ENCODE data around the gene TMEM92.

TMEM92 gene

GRCh38 chr17:50325906-50326305, 51.6 kb downstream of the TMEM92 start:
- Histone ChIP-seq H3K4me1 (ENCODE audit: insufficient read depth, poor library complexity, severe bottlenecking) (no peaks in the 10 kb centered on the region), H3K27ac (ENCODE audit: poor library complexity, severe bottlenecking) (no peak overlapping the region), H3K4me3 (ENCODE audit: severe bottlenecking) (no peak overlapping the region), H3K9me3 (ENCODE audit: severe bottlenecking) (no peaks in the 10 kb centered on the region), H3K27me3 (ENCODE audit: insufficient read depth, poor library complexity, severe bottlenecking) (no peaks in the 10 kb centered on the region), H3K36me3 (ENCODE audit: low read depth) (no peaks in the 10 kb centered on the region)
- DNase-seq (ENCODE audit: low spot score) (no peak), ATAC-seq (ENCODE audit: low read depth) (no peak)
- TF ChIP-seq CTCF (IDR thresholded peaks at IDR 0.05; ENCODE audit: poor library complexity, severe bottlenecking): no peak

- Histone ChIP-seq H3K9me3 (ENCODE audit: severe bottlenecking) (no peaks in the 10 kb centered on the region), H3K4me1 (ENCODE audit: insufficient read depth, poor library complexity, severe bottlenecking) (no peaks in the 10 kb centered on the region), H3K36me3 (ENCODE audit: low read depth) (no peaks in the 10 kb centered on the region), H3K27me3 (ENCODE audit: insufficient read depth, poor library complexity, severe bottlenecking) (no peaks in the 10 kb centered on the region), H3K4me3 (ENCODE audit: severe bottlenecking) (no peak overlapping the region), H3K27ac (ENCODE audit: poor library complexity, severe bottlenecking) (no peak overlapping the region)
- no peak for TF ChIP-seq CTCF (IDR thresholded peaks at IDR 0.05; ENCODE audit: poor library complexity, severe bottlenecking)
- DNase-seq (ENCODE audit: low spot score) (no peak), ATAC-seq (ENCODE audit: low read depth) (no peak)
Measured at GRCh38 chr17:50326831-50327364, 52.6 kb downstream of the TMEM92 start.

- Histone ChIP-seq H3K4me3 (ENCODE audit: severe bottlenecking) (no peak overlapping the region), H3K4me1 (ENCODE audit: insufficient read depth, poor library complexity, severe bottlenecking) (no peaks in the 10 kb centered on the region), H3K27ac (ENCODE audit: poor library complexity, severe bottlenecking) (no peak overlapping the region), H3K27me3 (ENCODE audit: insufficient read depth, poor library complexity, severe bottlenecking) (no peaks in the 10 kb centered on the region), H3K9me3 (ENCODE audit: severe bottlenecking) (no peaks in the 10 kb centered on the region), H3K36me3 (ENCODE audit: low read depth) (no peaks in the 10 kb centered on the region)
- no peak for TF ChIP-seq CTCF (IDR thresholded peaks at IDR 0.05; ENCODE audit: poor library complexity, severe bottlenecking)
- DNase-seq (ENCODE audit: low spot score): no peak
- ATAC-seq (ENCODE audit: low read depth): no peak
Measured at GRCh38 chr17:50328363-50329325, 54.4 kb downstream of the TMEM92 start.

GRCh38 chr17:50329716-50330115, 55.5 kb downstream of the TMEM92 start:
- no peak for ATAC-seq (ENCODE audit: low read depth)
- no peak for TF ChIP-seq CTCF (IDR thresholded peaks at IDR 0.05; ENCODE audit: poor library complexity, severe bottlenecking)
- H3K27me3 ChIP-seq (ENCODE audit: insufficient read depth, poor library complexity, severe bottlenecking): no peaks in the 10 kb centered on the region
- no peaks in the 10 kb centered on the region for H3K36me3 ChIP-seq (ENCODE audit: low read depth)
- no peak overlapping the region for H3K4me3 ChIP-seq (ENCODE audit: severe bottlenecking)
- H3K27ac ChIP-seq (ENCODE audit: poor library complexity, severe bottlenecking): no peak overlapping the region
- no peaks in the 10 kb centered on the region for H3K4me1 ChIP-seq (ENCODE audit: insufficient read depth, poor library complexity, severe bottlenecking)
- no peaks in the 10 kb centered on the region for H3K9me3 ChIP-seq (ENCODE audit: severe bottlenecking)
- no peak for DNase-seq (ENCODE audit: low spot score)

Measured in RWPE2 (cell line).